GM12878 (cell line): Measurements from ENCODE around the gene ACSM6. TPM values are rescaled to one million over a fixed set of nuclear protein-coding genes. Genes with fewer than 3 reads are reported as not detected.
A peak's percentile ranks its signal among the peaks of the same experiment; 100 is the strongest.

Experiments used
- ATAC-seq: fragments of 200-7000 bp; cut with Tn5 transposase; 3 replicates; pipeline ENCODE4 v1.9.1; 2020; ENCODE audit warnings: mild to moderate bottlenecking, moderate library complexity
- BruUV-seq: library from RNA; stranded (reverse); fragments of 400-500 nt; replicated peaks from 2 replicates; lab custom pipeline; 2021; lab: Mats Ljungman, UMichigan
- CTCF ChIA-PET: fragments of 300-600 bp; sonication (Branson Sonifier 250); formaldehyde crosslinking; extraction: SDS; loops from one replicate; lab custom pipeline; 2021; ENCODE audit warnings: inconsistent platforms; lab: Yijun Ruan, JAX
- POLR2A ChIA-PET: fragments of 350-600 bp; formaldehyde crosslinking; extraction: SDS; loops from one replicate; lab custom pipeline; 2021; ENCODE audit warnings: inconsistent platforms; lab: Charles Lee
- RAD21 ChIA-PET: fragments of 300-600 bp; sonication (Branson Sonifier 250); formaldehyde crosslinking; loops from one replicate; lab custom pipeline; 2023; ENCODE audit warnings: antibody characterized with exemption; ENCODE audit not compliant: unreplicated experiment; lab: Charles Lee
- SMC1A ChIA-PET: fragments of 300-600 bp; sonication (Branson Sonifier 250); formaldehyde crosslinking; loops from one replicate; lab custom pipeline; 2023; ENCODE audit not compliant: unreplicated experiment, uncharacterized antibody; lab: Charles Lee
- DNase-seq: peaks from one replicate; pipeline ENCODE4 v3.0.0-alpha.2; 2011; ENCODE audit warnings: low read depth, low spot score
- FAIRE-seq: peaks from 3 replicates; lab custom pipeline; 2011; peaks lifted over from hg19 to GRCh38; lab: Jason Lieb, UNC
- H2AFZ ChIP-seq: 2 replicates; pipeline ENCODE4 v1.6.0; 2011; ENCODE audit warnings: low read depth, low read length, control low read depth; ENCODE audit not compliant: control insufficient read depth
- H3K27ac ChIP-seq: 2 replicates; pipeline ENCODE4 v1.5.1; 2011; ENCODE audit warnings: control low read depth; ENCODE audit not compliant: control insufficient read depth, insufficient read depth
- H3K27me3 ChIP-seq, 2 experiments: replicated peaks in 1 of 2; 2 replicates each; pipeline versions ENCODE4 v1.6.0 to v1.6.1; 2011; ENCODE audit warnings: low read length in 1 of 2; ENCODE audit not compliant: control insufficient read depth in 2 of 2, insufficient read depth in 2 of 2
- H3K36me3 ChIP-seq, 2 experiments: 2 replicates each; pipeline ENCODE4 v1.5.1; 2011; ENCODE audit warnings: low read length in 1 of 2; ENCODE audit not compliant: control insufficient read depth in 2 of 2, insufficient read depth in 2 of 2
- H3K4me1 ChIP-seq: 2 replicates; pipeline ENCODE4 v1.6.1; 2011; ENCODE audit warnings: mild to moderate bottlenecking, low read length, moderate library complexity, mixed read lengths; ENCODE audit not compliant: control insufficient read depth, insufficient read depth
- H3K4me2 ChIP-seq: 2 replicates; pipeline ENCODE4 v1.6.0; 2011; ENCODE audit warnings: control low read depth; ENCODE audit not compliant: control insufficient read depth, insufficient read depth
- H3K4me3 ChIP-seq: fragments of 200-600 bp; sonication (generic); 2 replicates; pipeline ENCODE4 v1.5.1; 2016
- H3K79me2 ChIP-seq: 2 replicates; pipeline ENCODE4 v1.6.0; 2011; ENCODE audit warnings: low read length; ENCODE audit not compliant: control insufficient read depth, insufficient read depth
- H3K9ac ChIP-seq: 2 replicates; pipeline ENCODE4 v1.8.0; 2011; ENCODE audit warnings: low read length, control low read depth, mixed read lengths; ENCODE audit not compliant: control insufficient read depth, insufficient read depth
- H3K9me3 ChIP-seq: replicated peaks from 3 replicates; pipeline ENCODE4 v1.5.1; 2011; ENCODE audit warnings: mild to moderate bottlenecking, low read length; ENCODE audit not compliant: control insufficient read depth, insufficient read depth
- H4K20me1 ChIP-seq: 2 replicates; pipeline ENCODE4 v1.6.0; 2011; ENCODE audit not compliant: control insufficient read depth, insufficient read depth
- BCLAF1 ChIP-seq: fragments of 450-650 bp; IDR thresholded peaks from 2 replicates; pipeline ENCODE4 v1.6.1; 2017; ENCODE audit warnings: antibody characterized with exemption, mild to moderate bottlenecking, moderate library complexity
- EGR1 ChIP-seq, 2 experiments: IDR thresholded peaks; 1 replicate in 1 of 2; 2 replicates in 1 of 2; pipeline ENCODE4 v1.6.1; 2011 to 2012; ENCODE audit warnings: low read depth in 2 of 2, low read length in 2 of 2, borderline replicate concordance in 1 of 2, mild to moderate bottlenecking in 1 of 2, moderate library complexity in 1 of 2
- ETV6 ChIP-seq, 2 experiments: fragments of 450-650 bp in 1 of 2; IDR thresholded peaks in 1 of 2; conservative IDR thresholded peaks in 1 of 2; 2 replicates each; pipeline ENCODE4 v1.6.1; 2014; ENCODE audit warnings: antibody characterized with exemption in 1 of 2, borderline replicate concordance in 1 of 2, low read depth in 1 of 2, mild to moderate bottlenecking in 1 of 2, moderate library complexity in 1 of 2
- GABPA ChIP-seq: IDR thresholded peaks from 2 replicates; pipeline ENCODE4 v1.6.1; 2014; ENCODE audit warnings: antibody characterized with exemption, low read depth, mild to moderate bottlenecking, inconsistent platforms
- LARP7 ChIP-seq: fragments of 450-650 bp; IDR thresholded peaks from 2 replicates; pipeline ENCODE4 v1.6.1; 2017; ENCODE audit warnings: mild to moderate bottlenecking
- MYC ChIP-seq: IDR thresholded peaks from 2 replicates; pipeline ENCODE4 v1.6.1; 2011; ENCODE audit warnings: mild to moderate bottlenecking, low read length, moderate library complexity, inconsistent platforms; ENCODE audit not compliant: insufficient read depth, insufficient replicate concordance, insufficient read length, severe bottlenecking
- NFIC ChIP-seq: IDR thresholded peaks from 2 replicates; pipeline ENCODE4 v1.6.1; 2012; ENCODE audit warnings: low read depth, mild to moderate bottlenecking, inconsistent platforms, low read length, moderate library complexity
- POLR2AphosphoS5 ChIP-seq: IDR thresholded peaks from 2 replicates; pipeline ENCODE4 v1.6.1; 2011; ENCODE audit warnings: mild to moderate bottlenecking, low read length, inconsistent platforms
- RAD51 ChIP-seq: fragments of 450-650 bp; IDR thresholded peaks from 2 replicates; pipeline ENCODE4 v1.6.1; 2016; ENCODE audit warnings: moderate library complexity, mild to moderate bottlenecking, inconsistent platforms
- RCOR1 ChIP-seq: conservative IDR thresholded peaks from 2 replicates; pipeline ENCODE4 v1.6.1; 2012; ENCODE audit warnings: low read depth, low read length, improper control_type of control experiment
- REST ChIP-seq: IDR thresholded peaks from 2 replicates; pipeline ENCODE4 v1.6.1; 2012; ENCODE audit warnings: mild to moderate bottlenecking, low read depth, low read length
- SMARCA5 ChIP-seq: fragments of 450-650 bp; IDR thresholded peaks from 2 replicates; pipeline ENCODE4 v1.6.1; 2017; ENCODE audit warnings: mild to moderate bottlenecking
- SMC3 ChIP-seq: IDR thresholded peaks from 2 replicates; pipeline ENCODE4 v1.6.1; 2011; ENCODE audit warnings: low read length, improper control_type of control experiment, borderline replicate concordance
- STAT3 ChIP-seq: IDR thresholded peaks from 2 replicates; pipeline ENCODE4 v1.6.1; 2011; ENCODE audit warnings: low read depth, low read length, improper control_type of control experiment
- ZNF274 ChIP-seq: IDR thresholded peaks from one replicate; pipeline ENCODE4 v1.8.0; 2011; ENCODE audit not compliant: insufficient read length, insufficient read depth
- WGBS: methylation state at CpG from one replicate; pipeline ENCODE4 v1.1.6; 2016; ENCODE audit warnings: low lambda C conversion rate; ENCODE audit not compliant: insufficient replicate concordance, insufficient coverage; ENCODE audit errors: missing lambda C conversion rate; 5-methylcytosine and 5-hydroxymethylcytosine counted together
- in situ Hi-C: fragments of 300-500 bp; cut with MboI; formaldehyde crosslinking; loops from 9 replicates; pipeline ENCODE4 v1.14.3; 2018; ENCODE audit warnings: mixed read lengths
- intact Hi-C: fragments of 100-400 bp; cut with micrococcal nuclease; formaldehyde crosslinking; loops from one replicate; pipeline ENCODE4 v1.14.2; 2022; ENCODE audit not compliant: unreplicated experiment
- polyA plus RNA-seq, 11 experiments: library from polyadenylated mRNA; depleted of rRNA in 4 of 11; unstranded in 6 of 11; stranded (reverse) in 5 of 11; fragments of >200 nt; fragmentation: Nextera tagmentation in 4 of 11; fragmentation: Illumina TruSeq in 1 of 11; extraction: Ambion mirVana in 4 of 11; extraction: Trizol in 1 of 11; gene quantifications; 1 replicate in 1 of 11; 2 replicates in 10 of 11; pipeline versions ENCODE4 v1.2.1 to v1.2.3, GENCODE V29; 2011 to 2016; ENCODE audit warnings: inconsistent platforms in 2 of 11, missing spikeins in 2 of 11, low read depth in 1 of 11
- total RNA-seq, 4 experiments: library from RNA; depleted of rRNA in 3 of 4; stranded (reverse); fragments of >200 nt in 3 of 4; fragmentation: Illumina TruSeq in 1 of 4; extraction: Trizol in 1 of 4; gene quantifications; 2 replicates each; pipeline versions ENCODE4 v1.2.1 to v1.2.3, GENCODE V29; 2013 to 2021

The ACSM6 gene
- total and polyA plus RNA-seq, 10 of the 15 experiments (the other 5 are each of a cell fraction or from before 2014, with no cell fraction given), result 0.06 to 0.21 (median 0.20) TPM; not detected in 7

GRCh38 chr10:95235676-95236067, 41.6 kb downstream of the ACSM6 start:
- CTCF ChIA-PET, result interaction anchor here (0.9 to 4.8 kb wide), 8 partner anchors 10 to 130 kb away, joined by 3 to 38 read pairs (median 4); no protein-coding TSS in a partner anchor
- intact Hi-C loops (loop anchor here (1.0 kb wide), 1 partner anchor 10 kb away; no protein-coding TSS in a partner anchor), in situ Hi-C loops (no loop called here)
- Histone ChIP-seq H3K4me3 (no peak overlapping the region; the same call in 1 of the 2 replicates), H3K9me3 (no peaks in the 10 kb centered on the region), H3K4me1 (peaks cover 24% of the 10 kb centered on the region), H3K27me3 (no peaks in the 10 kb centered on the region), H3K36me3 (peaks cover 18 to 41% of the 10 kb centered on the region in 2 experiments), H3K4me2 (peak overlapping the region; percentile 43; the same call in 1 of the 2 replicates), H3K79me2 (0 out of 2 replicates have a peak, but pooled peaks cover 1% of the 10 kb centered on the region), H3K9ac (peak overlapping the region; percentile 34), H3K27ac (peak overlapping the region; percentile 67), H4K20me1 (no peaks in the 10 kb centered on the region; the same call in 1 of the 2 replicates), H2AFZ (no peak overlapping the region)
- ATAC-seq, result no peak
- POLR2A ChIA-PET, result interaction anchor here (0.5 to 0.6 kb wide), 2 partner anchors 52 to 182 kb away, joined by 3 read pairs; no protein-coding TSS in a partner anchor
- SMC1A ChIA-PET, result interaction anchor here (1.0 to 6.2 kb wide), 7 partner anchors 8 to 139 kb away, joined by 3 to 57 read pairs (median 5); no protein-coding TSS in a partner anchor
- no peak for FAIRE-seq
- no peak for DNase-seq
- RAD21 ChIA-PET, result interaction anchor here (0.9 to 2.0 kb wide), 6 partner anchors 10 to 127 kb away, joined by 3 to 11 read pairs (median 5); no protein-coding TSS in a partner anchor
- BruUV-seq, result no TSS peak
- 52% methylated on average over 3 of the region's 3 CpGs for WGBS
- TF ChIP-seq ETV6 (conservative IDR thresholded peaks at IDR 0.05 in 1 of 2, IDR thresholded peaks at IDR 0.05 in 1 of 2; ENCODE audit: borderline replicate concordance in 1 of 2, low read depth in 1 of 2) (no peak), NFIC (no peak), RCOR1 (no peak), STAT3 (no peak), EGR1 (IDR thresholded peaks at IDR 0.05; ENCODE audit: borderline replicate concordance in 1 of 2, low read depth in 2 of 2, low read length in 2 of 2) (no peak), GABPA (no peak), POLR2AphosphoS5 (no peak), REST (no peak), ZNF274 (no peak), SMC3 (no peak), SMARCA5 (no peak), LARP7 (no peak), RAD51 (no peak), MYC (no peak), BCLAF1 (no peak)
